Stimulated activated CD4-positive, alpha-beta T cell treated with anti-CD3 and anti-CD28 coated beads, Interleukin-4, amount 100 ng/mL, for 24 hours (primary cell): ENCODE measurements around the gene MAP2K6.

Source experiments
- DNase-seq: peaks from one replicate; pipeline ENCODE4 v3.0.0-alpha.2; 2020

The MAP2K6 gene

GRCh38 chr17:69414408-69415274 is at the start of gene MAP2K6:
TSS of gene MAP2K6 (plus strand) at chr17:69414697. CDS start at chr17:69414985, 288 bp downstream.
- DNase-seq: peak; percentile 80

GRCh38 chr17:69367298-69367697 is 47.2 kb upstream of the MAP2K6 start:
- no peak for DNase-seq

GRCh38 chr17:69373069-69373468 is 41.4 kb upstream of the MAP2K6 start:
- no peak for DNase-seq

- no peak for DNase-seq
Measured at GRCh38 chr17:69375229-69375628, 39.3 kb upstream of the MAP2K6 start.

- DNase-seq: no peak
Measured at GRCh38 chr17:69388822-69389442, 25.6 kb upstream of the MAP2K6 start.

GRCh38 chr17:69390795-69391501 is 23.5 kb upstream of the MAP2K6 start:
- no peak for DNase-seq

- DNase-seq: no peak
Measured at GRCh38 chr17:69401251-69401650, 13.2 kb upstream of the MAP2K6 start.

- DNase-seq: no peak
Measured at GRCh38 chr17:69402052-69402451, 12.4 kb upstream of the MAP2K6 start.

GRCh38 chr17:69404399-69404798 is 10.1 kb upstream of the MAP2K6 start:
- DNase-seq: no peak

GRCh38 chr17:69405096-69405495 is 9.4 kb upstream of the MAP2K6 start:
- no peak for DNase-seq

GRCh38 chr17:69406941-69407340 is 7.6 kb upstream of the MAP2K6 start:
- DNase-seq: no peak

GRCh38 chr17:69407759-69408158 is 6.7 kb upstream of the MAP2K6 start:
- no peak for DNase-seq

GRCh38 chr17:69410671-69411070 is 3.8 kb upstream of the MAP2K6 start:
- no peak for DNase-seq

GRCh38 chr17:69411766-69412165 is 2.7 kb upstream of the MAP2K6 start:
- DNase-seq: no peak

- DNase-seq: no peak
Measured at GRCh38 chr17:69412251-69412671, 2.2 kb upstream of the MAP2K6 start.

GRCh38 chr17:69415431-69415830 is 934 bp downstream of the MAP2K6 start:
- DNase-seq: no peak

- DNase-seq: no peak
Measured at GRCh38 chr17:69417545-69418483, 3.3 kb downstream of the MAP2K6 start.

- no peak for DNase-seq
Measured at GRCh38 chr17:69418535-69418934, 4.0 kb downstream of the MAP2K6 start.

- DNase-seq: no peak
Measured at GRCh38 chr17:69423450-69423849, 9.0 kb downstream of the MAP2K6 start.

- DNase-seq: no peak
Measured at GRCh38 chr17:69424287-69425041, 10.0 kb downstream of the MAP2K6 start.

GRCh38 chr17:69425978-69426377 is 11.5 kb downstream of the MAP2K6 start:
- DNase-seq: no peak
